Neural progenitor cell (in vitro differentiated cells): Measurements from ENCODE around the gene TNNI3K.
A peak's percentile ranks its signal among the peaks of the same experiment; 100 is the strongest.

Experiments used
- EZH2 ChIP-seq: fragments of 200-600 bp; sonication (generic); IDR thresholded peaks from 2 replicates; pipeline ENCODE4 v1.6.1; 2017; ENCODE audit warnings: antibody characterized with exemption, mild to moderate bottlenecking, moderate library complexity
- EZH2phosphoT487 ChIP-seq: fragments of 200-600 bp; sonication (generic); IDR thresholded peaks from 2 replicates; pipeline ENCODE4 v1.6.1; 2017; ENCODE audit warnings: antibody characterized with exemption
- TF ChIP-seq, protein P1 (sequence below): fragments of 200-600 bp; sonication (generic); IDR thresholded peaks from 2 replicates; pipeline ENCODE4 v1.5.1; 2017; ENCODE audit warnings: antibody characterized with exemption, mild to moderate bottlenecking

DNA sequence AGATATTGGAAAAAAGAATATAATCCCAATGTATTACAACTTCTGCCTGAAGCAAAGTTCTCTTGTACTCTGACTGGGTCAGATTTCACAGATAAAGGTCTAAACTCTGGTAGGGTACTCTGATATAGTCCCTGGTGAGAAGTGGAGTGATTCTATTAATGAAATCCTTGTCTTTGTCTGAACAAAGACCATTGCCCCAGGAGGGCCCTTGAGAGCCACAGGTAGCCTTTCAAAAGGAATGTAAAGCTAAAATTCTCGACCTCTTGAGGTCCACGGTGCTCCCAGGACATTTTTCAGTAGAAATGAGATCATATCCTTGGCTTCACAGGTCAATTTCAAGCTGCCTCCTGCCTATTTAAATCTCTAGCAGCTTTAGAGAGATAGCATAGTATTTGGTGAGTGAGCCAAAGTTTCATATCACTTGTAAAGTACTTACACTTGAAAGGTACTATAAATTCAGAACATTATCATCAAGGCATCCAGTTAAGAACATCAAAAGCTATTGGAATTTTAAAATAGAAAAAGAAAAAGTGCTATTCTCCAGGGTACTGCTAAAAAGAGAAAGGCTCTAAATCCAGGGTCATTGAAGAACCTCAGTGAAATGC lies 10.1 kb downstream of the TNNI3K start:
- TF ChIP-seq, protein P1, sequence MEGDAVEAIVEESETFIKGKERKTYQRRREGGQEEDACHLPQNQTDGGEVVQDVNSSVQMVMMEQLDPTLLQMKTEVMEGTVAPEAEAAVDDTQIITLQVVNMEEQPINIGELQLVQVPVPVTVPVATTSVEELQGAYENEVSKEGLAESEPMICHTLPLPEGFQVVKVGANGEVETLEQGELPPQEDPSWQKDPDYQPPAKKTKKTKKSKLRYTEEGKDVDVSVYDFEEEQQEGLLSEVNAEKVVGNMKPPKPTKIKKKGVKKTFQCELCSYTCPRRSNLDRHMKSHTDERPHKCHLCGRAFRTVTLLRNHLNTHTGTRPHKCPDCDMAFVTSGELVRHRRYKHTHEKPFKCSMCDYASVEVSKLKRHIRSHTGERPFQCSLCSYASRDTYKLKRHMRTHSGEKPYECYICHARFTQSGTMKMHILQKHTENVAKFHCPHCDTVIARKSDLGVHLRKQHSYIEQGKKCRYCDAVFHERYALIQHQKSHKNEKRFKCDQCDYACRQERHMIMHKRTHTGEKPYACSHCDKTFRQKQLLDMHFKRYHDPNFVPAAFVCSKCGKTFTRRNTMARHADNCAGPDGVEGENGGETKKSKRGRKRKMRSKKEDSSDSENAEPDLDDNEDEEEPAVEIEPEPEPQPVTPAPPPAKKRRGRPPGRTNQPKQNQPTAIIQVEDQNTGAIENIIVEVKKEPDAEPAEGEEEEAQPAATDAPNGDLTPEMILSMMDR = no peak
- TF ChIP-seq EZH2 = no peak
- TF ChIP-seq EZH2phosphoT487 = peak; percentile 47
